Right atrium auricular region (tissue), 2 donors: ENCODE data around the gene CD8B. TPM values are rescaled to one million over a fixed set of nuclear protein-coding genes. Genes with fewer than 3 reads are reported as not detected.

Experiments used
- DNase-seq: peaks from one replicate; pipeline ENCODE4 v3.0.0-alpha.2; 2019; ENCODE audit warnings: low spot score
- H3K27ac ChIP-seq, 2 donors: fragments of 200-600 bp; sonication (generic); 1 replicate in 1 of 2; 2 replicates in 1 of 2; pipeline ENCODE4 v1.5.1; 2016 to 2019
- H3K27me3 ChIP-seq, 2 donors: fragments of 200-600 bp; sonication (generic); one replicate each; pipeline versions ENCODE4 v1.5.1 to v1.6.0; 2017 to 2019
- H3K36me3 ChIP-seq: fragments of 200-600 bp; sonication (generic); one replicate; pipeline ENCODE4 v1.5.1; 2016
- H3K4me1 ChIP-seq, 2 donors: fragments of 200-600 bp; sonication (generic); one replicate each; pipeline versions ENCODE4 v1.5.1 to v1.6.0; 2017 to 2019
- H3K4me3 ChIP-seq, 2 donors: fragments of 200-600 bp; sonication (generic); 1 replicate in 1 of 2; 2 replicates in 1 of 2; pipeline ENCODE4 v1.5.1; 2017 to 2019; ENCODE audit warnings: mild to moderate bottlenecking in 1 of 2, moderate library complexity in 1 of 2
- H3K9me3 ChIP-seq, 2 donors: fragments of 200-600 bp; sonication (generic); one replicate each; pipeline ENCODE4 v1.5.1; 2019
- CTCF ChIP-seq, 2 donors: fragments of 200-600 bp; sonication (generic); IDR thresholded peaks; one replicate each; pipeline ENCODE4 v1.5.1; 2019; ENCODE audit warnings: antibody characterized with exemption in 2 of 2
- total RNA-seq, 2 donors: library from RNA; depleted of rRNA; stranded (reverse); fragments of >200 nt; gene quantifications; one replicate each; pipeline ENCODE4 v1.1.0, GENCODE V29; 2016

Gene CD8B
- total RNA-seq, 2 donors from 2014 or later, result 0.33 to 0.75 TPM

- no peak for TF ChIP-seq CTCF (IDR thresholded peaks at IDR 0.05)
- Histone ChIP-seq H3K4me3 (no peak overlapping the region), H3K27me3 (no peaks in the 10 kb centered on the region), H3K36me3 (no peaks in the 10 kb centered on the region), H3K27ac (no peak overlapping the region), H3K4me1 (peaks cover 0 to 19% of the 10 kb centered on the region in 2 donors), H3K9me3 (no peaks in the 10 kb centered on the region)
- DNase-seq, result no peak
Observed at GRCh38 chr2:86781363-86781762, 80.3 kb downstream of the CD8B start.

DNA sequence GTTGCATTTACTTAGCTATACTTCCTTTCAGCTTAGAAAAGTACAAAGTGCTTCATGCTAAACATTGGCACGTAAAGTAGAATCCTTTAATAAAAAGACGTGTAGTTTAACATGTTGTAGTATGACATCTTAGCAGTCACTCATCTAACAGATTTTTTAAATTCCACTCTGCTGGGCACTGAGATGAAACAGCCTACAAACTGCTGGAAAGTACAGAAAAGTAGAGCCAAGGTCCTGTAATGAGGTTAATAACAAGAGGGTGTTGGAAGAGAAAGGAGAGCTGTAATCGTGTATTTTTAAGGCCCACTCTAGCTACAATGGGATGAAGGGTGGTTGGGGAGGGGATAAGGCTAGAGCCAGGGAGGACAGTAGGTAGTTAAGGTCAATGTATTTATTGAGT, 81.7 kb downstream of the CD8B start:
- TF ChIP-seq CTCF (IDR thresholded peaks at IDR 0.05), result no peak
- H3K4me3 ChIP-seq, result no peak overlapping the region
- no peaks in the 10 kb centered on the region for H3K9me3 ChIP-seq
- H3K4me1 ChIP-seq, result peaks cover 0 to 19% of the 10 kb centered on the region in 2 donors
- DNase-seq, result no peak
- H3K27me3 ChIP-seq, result no peaks in the 10 kb centered on the region
- no peak overlapping the region for H3K27ac ChIP-seq
- H3K36me3 ChIP-seq, result no peaks in the 10 kb centered on the region

DNA sequence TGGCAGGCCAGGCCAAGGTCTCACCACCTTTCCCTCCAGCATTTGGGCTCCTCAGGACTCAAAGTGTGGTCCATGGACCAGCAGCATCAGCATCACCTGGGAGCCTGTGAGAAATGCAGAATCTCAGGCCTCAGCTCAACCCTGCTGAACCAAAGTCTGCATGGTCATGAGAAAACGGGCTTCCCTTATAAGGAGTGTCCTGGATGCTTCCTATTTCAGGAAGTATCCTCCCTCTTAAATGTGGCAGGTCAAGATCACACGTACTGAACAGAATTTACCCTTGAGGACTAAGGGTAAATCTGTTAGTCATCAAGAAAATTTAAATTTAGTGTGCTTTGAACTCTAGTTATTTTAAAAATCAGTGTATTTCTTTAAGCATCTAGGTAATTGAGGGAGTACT, 82.7 kb downstream of the CD8B start:
- Histone ChIP-seq H3K4me1 (peaks cover 0 to 19% of the 10 kb centered on the region in 2 donors), H3K4me3 (no peak overlapping the region), H3K9me3 (no peaks in the 10 kb centered on the region), H3K27ac (peak overlapping the region; percentile 17 to 46), H3K27me3 (no peaks in the 10 kb centered on the region), H3K36me3 (no peaks in the 10 kb centered on the region)
- no peak for DNase-seq
- no peak for TF ChIP-seq CTCF (IDR thresholded peaks at IDR 0.05)

- Histone ChIP-seq H3K27me3 (no peaks in the 10 kb centered on the region), H3K4me1 (peaks cover 0 to 19% of the 10 kb centered on the region in 2 donors), H3K4me3 (no peak overlapping the region), H3K27ac (no peak overlapping the region), H3K9me3 (no peaks in the 10 kb centered on the region), H3K36me3 (peaks cover 8% of the 10 kb centered on the region)
- TF ChIP-seq CTCF (IDR thresholded peaks at IDR 0.05), result no peak
- DNase-seq, result no peak
Observed at GRCh38 chr2:86776532-86776931, 85.2 kb downstream of the CD8B start.

- Histone ChIP-seq H3K4me1 (peaks cover 0 to 16% of the 10 kb centered on the region in 2 donors), H3K36me3 (peaks cover 20% of the 10 kb centered on the region), H3K27me3 (no peaks in the 10 kb centered on the region), H3K27ac (no peak overlapping the region), H3K4me3 (no peak overlapping the region), H3K9me3 (no peaks in the 10 kb centered on the region)
- no peak for DNase-seq
- TF ChIP-seq CTCF (IDR thresholded peaks at IDR 0.05), result no peak
Observed at GRCh38 chr2:86775338-86775737, 86.3 kb downstream of the CD8B start.

DNA sequence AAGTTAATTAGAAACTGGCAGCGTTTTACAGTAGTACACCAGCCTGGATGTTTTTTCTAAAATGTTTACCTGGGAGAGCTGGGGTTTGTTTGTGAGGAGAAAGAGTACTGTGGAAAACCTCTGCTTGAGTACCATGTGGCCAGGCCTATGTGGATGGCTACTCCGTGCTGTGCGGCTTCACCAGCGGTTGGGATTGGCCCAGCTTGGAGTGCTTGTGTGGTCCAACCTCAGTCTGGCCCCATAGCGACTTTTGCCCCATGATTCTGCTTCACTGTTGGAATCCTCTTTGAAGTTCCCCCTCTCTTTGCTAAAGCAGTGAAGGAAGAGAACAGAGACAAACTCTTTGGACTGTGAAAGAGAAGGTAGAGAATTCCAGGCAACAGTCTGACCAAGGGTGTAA, 86.8 kb downstream of the CD8B start:
- no peak overlapping the region for H3K27ac ChIP-seq
- H3K9me3 ChIP-seq, result no peaks in the 10 kb centered on the region
- H3K36me3 ChIP-seq, result peaks cover 25% of the 10 kb centered on the region
- TF ChIP-seq CTCF (IDR thresholded peaks at IDR 0.05), result no peak
- no peak for DNase-seq
- no peaks in the 10 kb centered on the region for H3K27me3 ChIP-seq
- no peak overlapping the region for H3K4me3 ChIP-seq
- H3K4me1 ChIP-seq, result peaks cover 0 to 14% of the 10 kb centered on the region in 2 donors
